Esophagus mucosa (tissue), 1 donor: ENCODE measurements around the gene LDLR. TPM values are rescaled to one million over a fixed set of nuclear protein-coding genes. Genes with fewer than 3 reads are reported as not detected.
"Not testable (repeated sequence)": the region's sequence is repeated elsewhere in the genome, so short reads cannot be mapped to it uniquely, and the experiment has no call there.

Experiments used
- ATAC-seq: fragments of 200-7000 bp; cut with Tn5 transposase; one replicate; pipeline ENCODE4 v1.9.1; 2020
- total RNA-seq: library from RNA; stranded (reverse); gene quantifications from one replicate; pipeline ENCODE4 v1.2.4, GENCODE V29; 2023
- donor health status: DM: yes; HTN: yes; CAD: no.

The LDLR gene
- total RNA-seq, 1 donor from 2014 or later, result 117 TPM

GRCh38 chr19:11174336-11174735 is 85.1 kb downstream of the LDLR start:
- no peak for ATAC-seq

- ATAC-seq, result no peak
These were observed 86.7 kb downstream of the LDLR start for GRCh38 chr19:11175920-11176319.

DNA sequence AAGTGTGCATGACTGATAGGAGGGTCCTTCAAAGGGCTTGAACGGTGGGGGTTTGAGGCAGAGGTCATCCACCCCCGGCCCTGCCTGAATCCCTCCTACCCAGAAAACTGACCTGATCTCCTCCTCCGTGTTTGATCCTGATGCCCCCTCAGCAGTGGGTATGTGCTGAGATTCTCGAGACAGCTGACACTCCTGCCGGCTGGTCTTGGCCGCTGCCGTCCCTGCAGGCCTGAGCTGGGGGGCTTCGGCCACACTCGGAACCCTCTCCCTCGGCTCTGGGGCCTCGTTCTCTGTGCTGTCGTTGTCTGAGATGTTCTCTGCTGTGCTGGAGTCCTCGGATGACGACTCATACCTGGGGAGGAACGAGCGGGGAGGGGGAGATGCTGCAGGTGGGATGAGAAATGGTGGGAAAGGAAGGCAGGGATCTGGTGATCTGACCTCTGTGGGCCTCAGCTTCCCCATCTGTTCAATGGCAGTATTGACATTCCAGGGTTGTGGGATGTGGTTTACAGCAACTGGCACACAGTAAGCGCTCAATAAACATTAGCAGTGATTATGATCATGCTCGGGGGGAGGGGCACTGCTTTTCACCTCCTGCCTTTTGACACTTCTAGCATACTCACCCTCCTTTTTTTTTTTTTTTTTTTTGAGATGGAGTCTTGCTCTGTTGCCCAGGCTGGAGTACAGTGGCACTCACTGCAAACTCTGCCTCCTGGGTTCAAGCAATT is 87.4 kb downstream of the LDLR start:
- ATAC-seq, result no peak

DNA sequence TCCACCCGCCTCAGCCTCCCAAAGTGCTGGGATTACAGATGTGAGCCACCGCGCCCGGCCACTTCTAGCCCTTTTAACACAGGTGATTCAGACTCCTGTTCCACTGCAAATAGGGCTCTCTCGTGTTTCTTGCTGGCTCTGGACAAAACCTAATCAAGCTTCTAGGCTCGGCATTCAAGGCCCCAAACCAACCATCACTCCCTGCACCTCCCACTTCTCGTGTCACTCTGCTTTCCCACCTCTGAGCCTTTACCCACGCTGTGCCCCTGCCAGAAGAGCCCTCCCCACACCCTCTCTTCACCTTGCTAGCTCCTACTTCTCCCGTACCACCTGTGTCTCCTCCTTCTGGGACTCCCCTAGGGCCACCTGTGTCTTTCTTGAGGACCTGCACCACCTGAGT is 88.3 kb downstream of the LDLR start:
- no peak for ATAC-seq

GRCh38 chr19:11179145-11179465 is 89.8 kb downstream of the LDLR start:
- ATAC-seq, result not testable (repeated sequence)

GRCh38 chr19:11179716-11180297 is 90.5 kb downstream of the LDLR start:
- no peak for ATAC-seq

DNA sequence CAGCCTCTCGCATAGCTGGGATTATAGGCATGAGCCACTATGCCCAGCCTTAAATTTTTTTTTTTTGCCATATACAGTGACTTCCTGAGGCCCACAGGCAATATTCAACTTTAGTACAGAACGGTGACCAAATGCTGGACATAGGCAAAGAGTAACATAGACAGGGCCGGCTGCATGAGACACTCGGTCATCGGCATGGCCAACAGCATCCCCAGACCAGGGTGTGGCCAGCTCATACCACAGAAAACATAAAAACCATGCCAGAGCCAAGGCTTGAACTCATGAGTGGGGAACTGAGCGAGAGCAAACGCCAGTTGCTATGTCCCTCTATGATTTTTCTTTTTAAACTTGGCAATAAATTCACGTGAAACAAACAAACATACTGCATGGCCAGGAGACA is 91.1 kb downstream of the LDLR start:
- ATAC-seq, result no peak

DNA sequence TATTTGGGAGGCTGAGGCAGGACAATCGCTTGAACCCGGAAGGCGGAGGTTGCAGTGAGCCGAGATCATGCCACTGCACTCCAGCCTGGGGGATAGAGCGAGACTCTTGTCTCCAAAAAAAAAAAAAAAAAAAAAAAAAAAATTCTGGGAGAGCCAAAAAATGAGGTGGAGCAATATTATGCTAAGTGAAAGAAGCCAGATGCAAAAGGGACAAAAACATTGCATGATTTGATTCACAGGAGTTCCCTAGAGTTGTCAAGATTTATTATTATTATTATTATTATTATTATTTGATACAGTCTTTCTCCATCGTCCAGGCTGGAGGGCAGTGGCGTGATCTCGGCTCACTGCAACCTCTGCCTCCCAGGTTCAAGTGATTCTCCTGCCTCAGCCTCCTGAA is 91.7 kb downstream of the LDLR start:
- ATAC-seq, result not testable (repeated sequence)

GRCh38 chr19:11181488-11181887 is 92.2 kb downstream of the LDLR start:
- ATAC-seq, result no peak

Other genes starting within 250 kb of the LDLR start
- not detected for gene C19orf38, start 241.0 kb upstream of the LDLR start, total RNA-seq
- gene CARM1, start 217.9 kb upstream of the LDLR start, total RNA-seq, result 40.3 TPM
- gene YIPF2, start 160.8 kb upstream of the LDLR start, total RNA-seq, result 43.1 TPM
- gene TIMM29, start 160.7 kb upstream of the LDLR start, total RNA-seq, result 14.3 TPM
- gene SMARCA4, start 128.4 kb upstream of the LDLR start, total RNA-seq, result 93.2 TPM
- gene SPC24, start 66.3 kb downstream of the LDLR start, total RNA-seq, result 17.1 TPM
- gene KANK2, start 108.1 kb downstream of the LDLR start, total RNA-seq, result 8.9 TPM
- not detected for gene ANGPTL8, start 150.2 kb downstream of the LDLR start, total RNA-seq
- gene DOCK6, start 173.1 kb downstream of the LDLR start, total RNA-seq, result 49.1 TPM
- not detected for gene TSPAN16, start 206.7 kb downstream of the LDLR start, total RNA-seq